ACHN (cell line): ENCODE results near the gene ST8SIA6.

Experiments used
- DNase-seq: peaks from one replicate; pipeline ENCODE4 v3.0.0-alpha.2; 2015
- in situ Hi-C: cut with HindIII; loops from 2 replicates; pipeline ENCODE4 v1.10.0; 2017; ENCODE audit warnings: low sequenced_read_pairs, low pct_ligation_motif_present, low pct_unique_long_range_greater_than_20kb

Gene ST8SIA6

GRCh38 chr10:17309435-17309834 is 145.0 kb downstream of the ST8SIA6 start:
- in situ Hi-C loops: no loop called here
- no peak for DNase-seq

GRCh38 chr10:17307123-17307522 is 147.3 kb downstream of the ST8SIA6 start:
- DNase-seq: no peak

GRCh38 chr10:17292375-17292774 is 162.0 kb downstream of the ST8SIA6 start:
- DNase-seq: no peak
- in situ Hi-C loops: no loop called here

More at GRCh38 chr10:17307123-17307522, 147.3 kb downstream of the ST8SIA6 start:
- in situ Hi-C loops: no loop called here

- DNase-seq: no peak
- in situ Hi-C loops: no loop called here
Observed at GRCh38 chr10:17290226-17290625, 164.2 kb downstream of the ST8SIA6 start.

GRCh38 chr10:17289763-17290162 is 164.6 kb downstream of the ST8SIA6 start:
- in situ Hi-C loops: no loop called here
- no peak for DNase-seq

- DNase-seq: no peak
- in situ Hi-C loops: no loop called here
Observed at GRCh38 chr10:17286562-17287550, 167.5 kb downstream of the ST8SIA6 start.

GRCh38 chr10:17282311-17282710 is 172.1 kb downstream of the ST8SIA6 start:
- in situ Hi-C loops: no loop called here
- DNase-seq: no peak

GRCh38 chr10:17278607-17279240 is 175.7 kb downstream of the ST8SIA6 start:
- DNase-seq: no peak
- in situ Hi-C loops: no loop called here

GRCh38 chr10:17276756-17277424 is 177.5 kb downstream of the ST8SIA6 start:
- in situ Hi-C loops: no loop called here

GRCh38 chr10:17273403-17273802 is 181.0 kb downstream of the ST8SIA6 start:
- DNase-seq: peak; percentile 50

More at GRCh38 chr10:17276756-17277424, 177.5 kb downstream of the ST8SIA6 start:
- no peak for DNase-seq

GRCh38 chr10:17272648-17273047 is 181.7 kb downstream of the ST8SIA6 start:
- in situ Hi-C loops: no loop called here
- DNase-seq: no peak

More at GRCh38 chr10:17273403-17273802, 181.0 kb downstream of the ST8SIA6 start:
- in situ Hi-C loops: no loop called here
